ENCODE data around the gene ACAA2. TPM values are rescaled to one million over a fixed set of nuclear protein-coding genes. Genes with fewer than 3 reads are reported as not detected.
"Not testable (repeated sequence)": the region's sequence is repeated elsewhere in the genome, so short reads cannot be mapped to it uniquely, and the experiment has no call there.

Gene ACAA2
- total RNA-seq, 1 donor from 2014 or later = 287 TPM

DNA sequence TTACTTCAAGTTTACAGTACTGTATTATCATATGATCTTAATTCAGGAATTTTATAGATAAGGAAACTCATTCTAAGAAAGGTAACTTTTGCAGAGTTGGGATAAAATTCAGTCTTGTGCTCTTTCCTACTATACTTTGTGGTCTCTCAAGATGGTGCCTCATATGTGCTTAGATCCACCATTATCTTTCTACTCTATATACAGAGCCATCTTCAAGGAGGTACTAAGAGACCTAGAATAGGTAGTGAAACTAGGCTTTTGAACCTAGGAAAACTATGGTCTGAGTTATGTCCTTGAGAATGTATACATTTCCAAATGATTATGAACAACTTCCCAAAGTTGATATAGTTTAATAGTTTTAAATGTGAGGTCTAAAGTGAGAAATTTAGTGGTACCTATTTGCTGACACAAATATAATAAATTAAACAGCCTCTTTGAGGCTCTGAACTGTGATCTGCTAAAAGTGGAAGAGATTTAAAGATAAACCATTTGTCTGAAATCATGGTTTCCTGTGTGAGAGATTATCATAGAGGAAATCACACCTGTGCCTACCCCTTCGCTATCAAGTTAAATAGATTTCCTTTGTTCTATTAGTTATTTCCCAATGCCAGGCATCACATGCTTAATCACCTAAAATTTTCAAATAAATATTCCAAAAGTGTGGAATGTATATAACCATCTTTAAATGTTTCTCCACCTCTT lies 27.2 kb downstream of the ACAA2 start:
- H3K27me3 ChIP-seq (ENCODE audit: low read depth) = no peaks in the 10 kb centered on the region
- intact Hi-C loops (cut with micrococcal nuclease) = no loop called here

DNA sequence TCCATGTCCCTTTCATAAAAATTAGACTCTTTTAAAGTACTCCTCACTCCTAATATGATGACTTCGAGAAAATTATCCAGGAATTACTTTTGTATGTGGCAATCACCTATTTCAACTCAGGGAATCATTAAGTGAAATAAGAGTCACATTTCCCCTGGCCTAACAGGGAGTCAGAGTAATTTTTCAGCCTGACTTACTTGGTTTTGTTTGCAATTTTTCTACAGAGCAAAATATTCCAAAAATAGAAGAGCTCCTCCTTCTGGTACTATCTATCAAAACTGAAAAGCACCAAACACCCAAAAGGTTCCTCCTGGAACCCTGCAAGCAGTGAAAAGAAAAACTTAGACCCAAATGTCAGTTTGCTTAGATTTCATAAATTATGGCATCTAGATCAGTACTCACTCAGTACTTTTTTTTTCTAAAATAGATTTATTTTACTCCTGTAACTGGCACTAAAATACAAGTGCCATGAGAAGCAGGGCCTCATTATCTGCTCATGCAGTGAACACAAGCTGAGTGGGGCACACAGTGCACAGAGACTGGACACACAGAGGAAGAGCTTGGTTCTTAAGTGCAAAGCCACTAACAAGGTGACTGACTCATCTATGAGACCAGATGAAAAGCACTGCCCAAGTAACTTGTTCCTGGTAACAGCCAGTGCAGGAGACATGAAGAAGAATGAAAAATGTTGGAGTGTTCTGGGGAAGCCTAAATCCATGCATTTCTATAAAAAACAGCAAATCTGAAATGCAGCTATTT lies 28.7 kb downstream of the ACAA2 start:
- peaks cover 9% of the 10 kb centered on the region for H3K4me1 ChIP-seq
- H3K27me3 ChIP-seq (ENCODE audit: low read depth) = no peaks in the 10 kb centered on the region
- intact Hi-C loops (cut with micrococcal nuclease) = no loop called here
- no peaks in the 10 kb centered on the region for H3K9me3 ChIP-seq (replicated peaks)
- H3K4me3 ChIP-seq = no peak overlapping the region
- H3K27ac ChIP-seq (replicated peaks) = peak overlapping the region; percentile 52
- DNase-seq = no peak
- peaks cover 89% of the 10 kb centered on the region for H3K36me3 ChIP-seq
- TF ChIP-seq, protein P1, sequence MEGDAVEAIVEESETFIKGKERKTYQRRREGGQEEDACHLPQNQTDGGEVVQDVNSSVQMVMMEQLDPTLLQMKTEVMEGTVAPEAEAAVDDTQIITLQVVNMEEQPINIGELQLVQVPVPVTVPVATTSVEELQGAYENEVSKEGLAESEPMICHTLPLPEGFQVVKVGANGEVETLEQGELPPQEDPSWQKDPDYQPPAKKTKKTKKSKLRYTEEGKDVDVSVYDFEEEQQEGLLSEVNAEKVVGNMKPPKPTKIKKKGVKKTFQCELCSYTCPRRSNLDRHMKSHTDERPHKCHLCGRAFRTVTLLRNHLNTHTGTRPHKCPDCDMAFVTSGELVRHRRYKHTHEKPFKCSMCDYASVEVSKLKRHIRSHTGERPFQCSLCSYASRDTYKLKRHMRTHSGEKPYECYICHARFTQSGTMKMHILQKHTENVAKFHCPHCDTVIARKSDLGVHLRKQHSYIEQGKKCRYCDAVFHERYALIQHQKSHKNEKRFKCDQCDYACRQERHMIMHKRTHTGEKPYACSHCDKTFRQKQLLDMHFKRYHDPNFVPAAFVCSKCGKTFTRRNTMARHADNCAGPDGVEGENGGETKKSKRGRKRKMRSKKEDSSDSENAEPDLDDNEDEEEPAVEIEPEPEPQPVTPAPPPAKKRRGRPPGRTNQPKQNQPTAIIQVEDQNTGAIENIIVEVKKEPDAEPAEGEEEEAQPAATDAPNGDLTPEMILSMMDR (IDR thresholded peaks at IDR 0.05; ENCODE audit: borderline replicate concordance) = no peak

More for the DNA sequence above, 27.2 kb downstream of the ACAA2 start:
- TF ChIP-seq, protein P1 (IDR thresholded peaks at IDR 0.05; ENCODE audit: borderline replicate concordance) = no peak
- Histone ChIP-seq H3K36me3 (peaks cover 89% of the 10 kb centered on the region), H3K27ac (replicated peaks) (no peak overlapping the region), H3K4me1 (peaks cover 9% of the 10 kb centered on the region), H3K4me3 (no peak overlapping the region), H3K9me3 (replicated peaks) (no peaks in the 10 kb centered on the region)
- no peak for DNase-seq

DNA sequence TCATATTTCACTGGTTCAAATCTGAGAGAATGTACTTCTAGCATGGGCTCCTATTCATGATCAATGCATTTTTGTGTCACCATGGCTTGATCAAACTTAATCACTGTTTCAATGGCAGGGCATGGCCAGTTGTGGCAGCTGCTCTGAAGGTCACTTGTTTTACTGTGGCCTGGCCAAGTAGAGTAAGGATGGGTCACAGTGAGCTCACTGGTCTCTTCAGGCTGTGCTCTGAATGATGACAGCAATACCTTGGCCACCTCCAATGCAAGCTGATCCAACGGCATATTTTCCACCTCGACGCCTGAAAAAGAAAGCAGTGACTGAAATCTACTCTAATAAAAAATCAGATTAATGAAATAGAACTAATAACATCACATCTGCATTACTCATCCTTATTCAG lies 29.7 kb downstream of the ACAA2 start:
- intact Hi-C loops (cut with micrococcal nuclease); DNase-seq: not testable (repeated sequence)
- H3K27ac ChIP-seq (replicated peaks) = peak overlapping the region; percentile 52

DNA sequence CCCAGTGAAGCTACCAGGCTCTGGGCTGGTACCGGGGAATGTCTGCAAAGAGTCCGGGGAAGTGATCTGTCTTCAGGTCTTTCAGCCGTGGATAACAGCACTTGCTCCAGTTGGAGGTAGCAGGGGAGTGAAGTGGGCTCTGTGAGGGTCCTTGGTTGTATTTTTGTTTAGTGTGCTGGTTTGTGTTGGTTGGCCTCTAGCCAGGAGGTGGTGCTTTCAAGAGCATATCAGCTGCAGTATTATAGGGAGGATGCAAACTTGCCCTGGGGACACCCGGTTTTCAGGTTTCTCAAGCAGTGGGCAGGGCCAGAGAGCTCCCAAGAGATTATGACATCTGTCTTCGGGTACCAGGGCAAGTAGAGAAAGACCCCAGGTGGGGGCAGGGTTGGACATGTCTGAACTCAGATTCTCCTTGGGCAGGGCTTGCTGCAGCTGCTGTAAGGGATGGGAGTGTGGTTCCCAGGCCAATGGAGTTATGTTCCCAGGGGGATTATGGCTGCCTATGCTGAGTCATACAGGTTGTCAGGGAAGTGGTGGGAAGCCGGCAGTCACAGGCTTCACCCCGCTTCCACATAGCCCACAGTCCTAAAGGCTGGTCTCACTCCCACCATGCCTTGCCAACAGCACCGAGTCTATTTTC lies 34.4 kb downstream of the ACAA2 start:
- intact Hi-C loops (cut with micrococcal nuclease) = no loop called here
- peaks cover 56% of the 10 kb centered on the region for H3K36me3 ChIP-seq
- no peak overlapping the region for H3K4me3 ChIP-seq
- TF ChIP-seq, protein P1 (IDR thresholded peaks at IDR 0.05; ENCODE audit: borderline replicate concordance) = no peak
- no peak for DNase-seq
- no peak overlapping the region for H3K27ac ChIP-seq (replicated peaks)
- H3K27me3 ChIP-seq (ENCODE audit: low read depth) = no peaks in the 10 kb centered on the region
- H3K4me1 ChIP-seq = peaks cover 6% of the 10 kb centered on the region
- peaks cover 27% of the 10 kb centered on the region for H3K9me3 ChIP-seq (replicated peaks)

More for the DNA sequence above, 29.7 kb downstream of the ACAA2 start:
- peaks cover 89% of the 10 kb centered on the region for H3K36me3 ChIP-seq
- H3K27me3 ChIP-seq (ENCODE audit: low read depth); H3K4me1 ChIP-seq; H3K4me3 ChIP-seq; H3K9me3 ChIP-seq (replicated peaks): not testable (repeated sequence)

DNA sequence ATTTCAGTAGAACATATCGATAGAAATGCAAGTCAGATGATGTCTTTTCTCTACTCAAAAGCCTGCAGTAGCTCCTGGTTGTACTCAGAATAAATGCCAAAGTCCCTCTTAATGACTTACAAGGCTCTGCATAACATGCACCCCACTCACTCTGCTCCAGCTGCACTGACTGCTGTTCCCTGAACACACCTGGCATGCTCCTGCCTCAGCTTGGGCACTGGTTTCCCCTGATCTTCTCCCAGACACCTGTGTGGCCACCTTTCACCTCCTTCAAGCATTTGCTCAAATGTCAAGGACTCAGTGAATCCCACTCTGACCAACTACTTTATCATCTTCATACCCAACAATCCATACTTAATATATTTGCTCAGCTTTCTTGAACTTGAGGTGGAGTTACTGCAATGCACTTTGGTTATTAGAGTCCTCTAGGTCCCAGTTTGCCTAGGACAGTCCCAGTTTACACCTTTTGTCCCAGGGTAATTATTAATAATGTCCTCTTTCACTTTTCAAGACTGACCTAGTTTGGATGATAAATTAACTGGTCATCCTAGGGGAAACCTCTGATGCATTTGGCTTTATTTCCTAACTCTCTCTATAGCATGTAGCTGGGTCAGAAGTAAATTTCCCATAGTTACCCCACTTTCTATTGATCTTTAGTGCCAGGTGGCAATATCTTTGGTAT lies 44.1 kb downstream of the ACAA2 start:
- no peak overlapping the region for H3K27ac ChIP-seq (replicated peaks)
- TF ChIP-seq, protein P1 (IDR thresholded peaks at IDR 0.05; ENCODE audit: borderline replicate concordance) = no peak
- H3K4me1 ChIP-seq = no peaks in the 10 kb centered on the region
- intact Hi-C loops (cut with micrococcal nuclease) = loop anchor here (5.0 kb wide), 1 partner anchor 257 kb away; no protein-coding TSS in a partner anchor
- H3K4me3 ChIP-seq = no peak overlapping the region
- peaks cover 2% of the 10 kb centered on the region for H3K9me3 ChIP-seq (replicated peaks)
- no peaks in the 10 kb centered on the region for H3K36me3 ChIP-seq
- no peak for DNase-seq
- no peaks in the 10 kb centered on the region for H3K27me3 ChIP-seq (ENCODE audit: low read depth)

Measured in left ventricle myocardium inferior (tissue), 1 donor.